Sigmoid colon (tissue), 7 donors: Measurements from ENCODE around the gene GBF1. TPM values are rescaled to one million over a fixed set of nuclear protein-coding genes. Genes with fewer than 3 reads are reported as not detected.

Experiments
- DNase-seq: peaks from one replicate; pipeline ENCODE4 v3.0.0-alpha.2; 2019
- H3K27ac ChIP-seq, 4 donors: fragments of 200-600 bp; sonication (generic); one replicate each; pipeline ENCODE4 v1.5.1; 2016 to 2019; ENCODE audit warnings: mild to moderate bottlenecking in 1 of 4
- H3K27me3 ChIP-seq, 3 donors: fragments of 200-600 bp; sonication (generic); one replicate each; pipeline ENCODE4 v1.5.1; 2019; ENCODE audit warnings: mild to moderate bottlenecking in 1 of 3
- H3K36me3 ChIP-seq, 4 donors: fragments of 200-600 bp; sonication (generic); one replicate each; pipeline ENCODE4 v1.5.1; 2016 to 2019
- H3K4me1 ChIP-seq, 4 donors: fragments of 200-600 bp; sonication (generic); one replicate each; pipeline ENCODE4 v1.5.1; 2017 to 2019
- H3K4me3 ChIP-seq, 4 donors: fragments of 200-600 bp; sonication (generic); one replicate each; pipeline ENCODE4 v1.5.1; 2017 to 2019; ENCODE audit warnings: mild to moderate bottlenecking in 2 of 4, moderate library complexity in 1 of 4
- H3K9me3 ChIP-seq, 4 donors: fragments of 200-600 bp in 3 of 4; sonication (generic) in 3 of 4; one replicate each; pipeline versions ENCODE4 v1.5.1 to v1.6.1; 2013 to 2019
- CTCF ChIP-seq, 4 experiments: fragments of 450-650 bp in 3 of 4; fragments of 200-600 bp in 1 of 4; IDR thresholded peaks; one replicate each; pipeline ENCODE4 v1.5.1; 2016 to 2019; ENCODE audit warnings: antibody characterized with exemption in 4 of 4, mild to moderate bottlenecking in 3 of 4, moderate library complexity in 2 of 4
- EP300 ChIP-seq, 4 donors: sonication (generic); formaldehyde crosslinking; IDR thresholded peaks; one replicate each; pipeline ENCODE4 v1.6.1; 2017; ENCODE audit warnings: antibody characterized with exemption in 4 of 4
- POLR2A ChIP-seq, 2 donors: fragments of 450-650 bp; IDR thresholded peaks; one replicate each; pipeline ENCODE4 v1.6.1; 2016; ENCODE audit warnings: antibody characterized with exemption in 2 of 2, mild to moderate bottlenecking in 2 of 2, moderate library complexity in 2 of 2
- POLR2AphosphoS5 ChIP-seq, 4 donors: sonication (generic); formaldehyde crosslinking; IDR thresholded peaks; one replicate each; pipeline ENCODE4 v1.6.1; 2017; ENCODE audit warnings: antibody characterized with exemption in 4 of 4
- WGBS, 2 donors: extraction: QIAGEN DNeasy Blood & Tissue Kit; methylation state at CpG; one replicate each; pipeline ENCODE4 v1.1.7; 2013; 5-methylcytosine and 5-hydroxymethylcytosine counted together
- intact Hi-C: fragments of 100-400 bp; cut with DNase I; formaldehyde crosslinking; loops from one replicate; pipeline ENCODE4 v1.15.1; 2023
- polyA plus RNA-seq, 3 donors: library from polyadenylated mRNA; stranded (reverse); fragments of 200-250 nt; gene quantifications; one replicate each; pipeline ENCODE4 v1.2.3, GENCODE V29; 2013
- total RNA-seq, 4 donors: library from RNA; depleted of rRNA; stranded (reverse); fragments of >200 nt; gene quantifications; one replicate each; pipeline ENCODE4 v1.1.0, GENCODE V29; 2016
- donor health status: healthy with polysubstance abuse.
- donor health status: Bipolar disorder and iron deficiency.
- donor health status: healthy.

GBF1 gene
- total and polyA plus RNA-seq, 7 donors, result 8.4 to 38.2 (median 18.5) TPM

- H3K9me3 ChIP-seq, result no peaks in the 10 kb centered on the region
- H3K27ac ChIP-seq, result no peak overlapping the region
- intact Hi-C loops, result no loop called here
Measured at GRCh38 chr10:102287991-102288390, 42.7 kb downstream of the GBF1 start.

GRCh38 chr10:102289356-102289755 is 44.0 kb downstream of the GBF1 start:
- H3K4me1 ChIP-seq, result peaks cover 0 to 13% (median 8%) of the 10 kb centered on the region in 4 donors
- no peak overlapping the region for H3K27ac ChIP-seq
- H3K36me3 ChIP-seq, result no peaks in the 10 kb centered on the region
- 60 to 91% methylated on average over 2 of the region's 2 CpGs for WGBS, 2 donors
- DNase-seq, result no peak
- no peaks in the 10 kb centered on the region for H3K27me3 ChIP-seq
- intact Hi-C loops, result no loop called here
- no peaks in the 10 kb centered on the region for H3K9me3 ChIP-seq
- TF ChIP-seq EP300 (IDR thresholded peaks at IDR 0.05), result no peak
- H3K4me3 ChIP-seq, result no peak overlapping the region

More at GRCh38 chr10:102287991-102288390, 42.7 kb downstream of the GBF1 start:
- TF ChIP-seq EP300 (IDR thresholded peaks at IDR 0.05), result no peak
- TF ChIP-seq CTCF (IDR thresholded peaks at IDR 0.05), result no peak
- TF ChIP-seq POLR2AphosphoS5 (IDR thresholded peaks at IDR 0.05), result no peak
- no peak for TF ChIP-seq POLR2A (IDR thresholded peaks at IDR 0.05)
- Histone ChIP-seq H3K4me1 (peaks cover 0 to 13% (median 8%) of the 10 kb centered on the region in 4 donors), H3K4me3 (no peak overlapping the region), H3K27me3 (no peaks in the 10 kb centered on the region), H3K36me3 (no peaks in the 10 kb centered on the region)
- 91 to 96% methylated on average over 4 of the region's 4 CpGs for WGBS, 2 donors
- no peak for DNase-seq

GRCh38 chr10:102289840-102290239 is 44.5 kb downstream of the GBF1 start:
- Histone ChIP-seq H3K4me3 (no peak overlapping the region), H3K27me3 (no peaks in the 10 kb centered on the region), H3K36me3 (no peaks in the 10 kb centered on the region), H3K4me1 (peaks cover 0 to 13% (median 8%) of the 10 kb centered on the region in 4 donors), H3K9me3 (no peaks in the 10 kb centered on the region), H3K27ac (no peak overlapping the region)
- DNase-seq, result no peak
- TF ChIP-seq POLR2A (IDR thresholded peaks at IDR 0.05) (no peak), CTCF (IDR thresholded peaks at IDR 0.05) (no peak), POLR2AphosphoS5 (IDR thresholded peaks at IDR 0.05) (no peak), EP300 (IDR thresholded peaks at IDR 0.05) (no peak)
- 29 to 82% methylated on average over 3 of the region's 3 CpGs for whole genome bisulfite sequencing, 2 donors
- intact Hi-C loops, result no loop called here

GRCh38 chr10:102291221-102291905 is 46.0 kb downstream of the GBF1 start:
- no peaks in the 10 kb centered on the region for H3K36me3 ChIP-seq
- peaks cover 0 to 13% (median 8%) of the 10 kb centered on the region in 4 donors for H3K4me1 ChIP-seq
- no peak for DNase-seq
- WGBS, 2 donors, result 78 to 88% methylated on average over 4 of the region's 4 CpGs
- H3K4me3 ChIP-seq, result no peak overlapping the region
- no peaks in the 10 kb centered on the region for H3K9me3 ChIP-seq
- intact Hi-C loops, result no loop called here
- no peaks in the 10 kb centered on the region for H3K27me3 ChIP-seq
- H3K27ac ChIP-seq, result peak overlapping the region in 1 of 4 donors; percentile 35
- TF ChIP-seq EP300 (IDR thresholded peaks at IDR 0.05) (no peak), CTCF (IDR thresholded peaks at IDR 0.05) (no peak), POLR2A (IDR thresholded peaks at IDR 0.05) (no peak), POLR2AphosphoS5 (IDR thresholded peaks at IDR 0.05) (no peak)

- intact Hi-C loops, result no loop called here
- H3K4me1 ChIP-seq, result peaks cover 0 to 20% (median 12%) of the 10 kb centered on the region in 4 donors
- DNase-seq, result no peak
- 62 to 93% methylated on average over 1 of the region's 1 CpG for WGBS, 2 donors
- no peak overlapping the region for H3K4me3 ChIP-seq
- H3K36me3 ChIP-seq, result no peaks in the 10 kb centered on the region
- H3K27me3 ChIP-seq, result no peaks in the 10 kb centered on the region
- H3K9me3 ChIP-seq, result no peaks in the 10 kb centered on the region
- H3K27ac ChIP-seq, result no peak overlapping the region
- no peak for TF ChIP-seq POLR2A (IDR thresholded peaks at IDR 0.05)
- TF ChIP-seq POLR2AphosphoS5 (IDR thresholded peaks at IDR 0.05), result no peak
- TF ChIP-seq CTCF (IDR thresholded peaks at IDR 0.05), result no peak
- TF ChIP-seq EP300 (IDR thresholded peaks at IDR 0.05), result no peak
Measured at GRCh38 chr10:102297101-102297500, 51.8 kb downstream of the GBF1 start.
